Measurements from ENCODE around the gene WEE2.

Gene WEE2

GRCh38 chr7:141676618-141677017 is 31.5 kb upstream of the WEE2 start:
- no peak overlapping the region for H3K27ac ChIP-seq (ENCODE audit: extremely low read depth, low read depth, low read length)
- CTCF ChIA-PET: no interaction called here
- H3K4me1 ChIP-seq (ENCODE audit: control insufficient read depth, insufficient read depth, low read length): no peaks in the 10 kb centered on the region
- H3K36me3 ChIP-seq (ENCODE audit: control insufficient read depth in 2 of 2, insufficient read depth in 1 of 2, low read length in 2 of 2): peaks cover 0 to 35% of the 10 kb centered on the region in 2 experiments; a peak in 2 of 3 replicates
- TF ChIP-seq WT1 (tag by site-specific recombination; IDR thresholded peaks at IDR 0.05) (no peak), ZNF555 (tag by site-specific recombination; conservative IDR thresholded peaks at IDR 0.05) (no peak), ZNF701 (tag by site-specific recombination; IDR thresholded peaks at IDR 0.05) (no peak), ZNF518A (tag by site-specific recombination; conservative IDR thresholded peaks at IDR 0.05; ENCODE audit: low read depth) (no peak), ZNF19 (tag by site-specific recombination; IDR thresholded peaks at IDR 0.05; ENCODE audit: low read depth) (no peak), ZNF585B (tag by site-specific recombination; IDR thresholded peaks at IDR 0.05) (no peak), KLF17 (tag by site-specific recombination; IDR thresholded peaks at IDR 0.05) (no peak), ZNF48 (tag by site-specific recombination; IDR thresholded peaks at IDR 0.05) (no peak), ZNF664 (tag by site-specific recombination; IDR thresholded peaks at IDR 0.05) (no peak), ZNF169 (tag by site-specific recombination; IDR thresholded peaks at IDR 0.05) (no peak), ZBTB1 (tag by site-specific recombination; IDR thresholded peaks at IDR 0.05) (no peak), ZNF560 (tag by site-specific recombination; IDR thresholded peaks at IDR 0.05; ENCODE audit: borderline replicate concordance) (no peak), ZBTB6 (tag by site-specific recombination; IDR thresholded peaks at IDR 0.05) (no peak)
- H3K9me3 ChIP-seq (ENCODE audit: control insufficient read depth, insufficient read depth, low read depth, low read length): no peaks in the 10 kb centered on the region
- POLR2A ChIA-PET: no interaction called here
- no peak overlapping the region for H3K4me3 ChIP-seq (ENCODE audit: low read depth, low read length)

- CTCF ChIA-PET: interaction anchor here (0.7 kb wide), 1 partner anchor 9 kb away, joined by 3 read pairs; no protein-coding TSS in a partner anchor
- POLR2A ChIA-PET: no interaction called here
These were observed 29.1 kb upstream of the WEE2 start for GRCh38 chr7:141679014-141679413.

More at GRCh38 chr7:141679014-141679413, 29.1 kb upstream of the WEE2 start:
- Histone ChIP-seq H3K4me1 (ENCODE audit: control insufficient read depth, insufficient read depth, low read length) (no peaks in the 10 kb centered on the region), H3K27ac (ENCODE audit: extremely low read depth, low read depth, low read length) (no peak overlapping the region), H3K36me3 (ENCODE audit: control insufficient read depth in 2 of 2, insufficient read depth in 1 of 2, low read length in 2 of 2) (peaks cover 3 to 32% of the 10 kb centered on the region in 2 experiments), H3K9me3 (ENCODE audit: control insufficient read depth, insufficient read depth, low read depth, low read length) (no peaks in the 10 kb centered on the region), H3K4me3 (ENCODE audit: low read depth, low read length) (no peak overlapping the region)
- TF ChIP-seq ZNF223 (tag by site-specific recombination; IDR thresholded peaks at IDR 0.05) (no peak), REST (tag by site-specific recombination; IDR thresholded peaks at IDR 0.05) (no peak)

All from HEK293 (cell line).